Breast epithelium (tissue), 4 donors: ENCODE results near the gene NEGR1. TPM values are rescaled to one million over a fixed set of nuclear protein-coding genes. Genes with fewer than 3 reads are reported as not detected.

Experiments
- DNase-seq, 2 donors: peaks; one replicate each; pipeline ENCODE4 v3.0.0-alpha.2; 2019; ENCODE audit warnings: low spot score in 2 of 2
- H3K27ac ChIP-seq, 2 donors: fragments of 200-600 bp; sonication (generic) in 1 of 2; one replicate each; pipeline ENCODE4 v1.5.1; 2016 to 2019; ENCODE audit warnings: mild to moderate bottlenecking in 1 of 2
- H3K27me3 ChIP-seq, 2 donors: fragments of 200-600 bp; sonication (generic) in 1 of 2; one replicate each; pipeline versions ENCODE4 v1.5.1 to v1.6.0; 2017 to 2019; ENCODE audit warnings: control low read depth in 1 of 2, mild to moderate bottlenecking in 1 of 2
- H3K36me3 ChIP-seq: fragments of 200-600 bp; one replicate; pipeline ENCODE4 v1.5.1; 2019
- H3K4me1 ChIP-seq, 2 donors: fragments of 200-600 bp; sonication (generic); one replicate each; pipeline ENCODE4 v1.5.1; 2016 to 2019; ENCODE audit warnings: control low read depth in 1 of 2
- H3K4me3 ChIP-seq, 3 donors: fragments of 200-600 bp; sonication (generic); 1 replicate in 2 of 3; 2 replicates in 1 of 3; pipeline ENCODE4 v1.5.1; 2016 to 2019; ENCODE audit warnings: mild to moderate bottlenecking in 3 of 3, moderate library complexity in 2 of 3
- H3K9me3 ChIP-seq, 2 donors: fragments of 200-600 bp; sonication (generic) in 1 of 2; one replicate each; pipeline ENCODE4 v1.5.1; 2016 to 2019; ENCODE audit warnings: control low read depth in 1 of 2
- CTCF ChIP-seq, 3 donors: fragments of 450-650 bp; IDR thresholded peaks; one replicate each; pipeline ENCODE4 v1.5.1; 2016 to 2017; ENCODE audit warnings: antibody characterized with exemption in 3 of 3, mild to moderate bottlenecking in 3 of 3, moderate library complexity in 3 of 3
- POLR2A ChIP-seq: fragments of 450-650 bp; IDR thresholded peaks from one replicate; pipeline ENCODE4 v1.6.1; 2016; ENCODE audit warnings: antibody characterized with exemption, mild to moderate bottlenecking, moderate library complexity
- POLR2AphosphoS5 ChIP-seq, 3 donors: sonication (generic); formaldehyde crosslinking; IDR thresholded peaks; one replicate each; pipeline ENCODE4 v1.6.1; 2017; ENCODE audit warnings: antibody characterized with exemption in 3 of 3
- intact Hi-C: fragments of 100-400 bp; cut with DNase I; formaldehyde crosslinking; loops from one replicate; pipeline ENCODE4 v1.15.1; 2023; ENCODE audit warnings: low total_unique reads
- total RNA-seq, 3 donors: library from RNA; depleted of rRNA; stranded (reverse); fragments of >200 nt; gene quantifications; one replicate each; pipeline ENCODE4 v1.1.0, GENCODE V29; 2016

NEGR1 gene
- total RNA-seq, 3 donors from 2014 or later, result 5.6 to 33.3 (median 7.9) TPM

- Histone ChIP-seq H3K27ac (no peak overlapping the region), H3K4me1 (no peaks in the 10 kb centered on the region), H3K36me3 (no peaks in the 10 kb centered on the region), H3K9me3 (no peaks in the 10 kb centered on the region), H3K4me3 (no peak overlapping the region), H3K27me3 (no peaks in the 10 kb centered on the region)
- no peak for DNase-seq
- TF ChIP-seq POLR2AphosphoS5 (IDR thresholded peaks at IDR 0.05), result no peak
- TF ChIP-seq CTCF (IDR thresholded peaks at IDR 0.05), result no peak
- TF ChIP-seq POLR2A, result no peak
- intact Hi-C loops, result no loop called here
These were observed 458.5 kb downstream of the NEGR1 start for GRCh38 chr1:71823708-71824305.

- no peaks in the 10 kb centered on the region for H3K36me3 ChIP-seq
- DNase-seq, result no peak
- no peaks in the 10 kb centered on the region for H3K9me3 ChIP-seq
- no peak overlapping the region for H3K4me3 ChIP-seq
- H3K27me3 ChIP-seq, result no peaks in the 10 kb centered on the region
- no peaks in the 10 kb centered on the region for H3K4me1 ChIP-seq
- intact Hi-C loops, result no loop called here
- TF ChIP-seq POLR2A (no peak), POLR2AphosphoS5 (IDR thresholded peaks at IDR 0.05) (no peak), CTCF (IDR thresholded peaks at IDR 0.05) (no peak)
- no peak overlapping the region for H3K27ac ChIP-seq
These were observed 465.3 kb downstream of the NEGR1 start for GRCh38 chr1:71817028-71817427.

GRCh38 chr1:71809085-71809484 is 473.3 kb downstream of the NEGR1 start:
- intact Hi-C loops, result no loop called here
- no peak overlapping the region for H3K4me3 ChIP-seq
- no peaks in the 10 kb centered on the region for H3K36me3 ChIP-seq
- no peaks in the 10 kb centered on the region for H3K4me1 ChIP-seq
- no peaks in the 10 kb centered on the region for H3K27me3 ChIP-seq
- no peak for DNase-seq
- no peak overlapping the region for H3K27ac ChIP-seq
- H3K9me3 ChIP-seq, result no peaks in the 10 kb centered on the region
- TF ChIP-seq POLR2A, result no peak
- TF ChIP-seq POLR2AphosphoS5 (IDR thresholded peaks at IDR 0.05), result no peak
- TF ChIP-seq CTCF (IDR thresholded peaks at IDR 0.05), result no peak

- no peak for TF ChIP-seq POLR2A
- TF ChIP-seq CTCF (IDR thresholded peaks at IDR 0.05), result no peak
- TF ChIP-seq POLR2AphosphoS5 (IDR thresholded peaks at IDR 0.05), result no peak
- no peak overlapping the region for H3K27ac ChIP-seq
- DNase-seq, result no peak
These were observed 478.2 kb downstream of the NEGR1 start for GRCh38 chr1:71804140-71804539.

GRCh38 chr1:71796006-71796405 is 486.3 kb downstream of the NEGR1 start:
- no peaks in the 10 kb centered on the region for H3K36me3 ChIP-seq
- H3K27ac ChIP-seq, result no peak overlapping the region
- TF ChIP-seq POLR2A, result no peak
- no peak for DNase-seq
- H3K4me1 ChIP-seq, result no peaks in the 10 kb centered on the region
- no peaks in the 10 kb centered on the region for H3K9me3 ChIP-seq
- no peaks in the 10 kb centered on the region for H3K27me3 ChIP-seq
- H3K4me3 ChIP-seq, result no peak overlapping the region
- intact Hi-C loops, result no loop called here

More at GRCh38 chr1:71804140-71804539, 478.2 kb downstream of the NEGR1 start:
- Histone ChIP-seq H3K4me1 (no peaks in the 10 kb centered on the region), H3K36me3 (no peaks in the 10 kb centered on the region), H3K9me3 (no peaks in the 10 kb centered on the region), H3K4me3 (no peak overlapping the region), H3K27me3 (no peaks in the 10 kb centered on the region)
- intact Hi-C loops, result no loop called here

- intact Hi-C loops, result no loop called here
- Histone ChIP-seq H3K4me1 (no peaks in the 10 kb centered on the region), H3K27me3 (no peaks in the 10 kb centered on the region), H3K27ac (no peak overlapping the region), H3K4me3 (no peak overlapping the region), H3K36me3 (no peaks in the 10 kb centered on the region), H3K9me3 (no peaks in the 10 kb centered on the region)
- TF ChIP-seq POLR2A (no peak), CTCF (IDR thresholded peaks at IDR 0.05) (no peak), POLR2AphosphoS5 (IDR thresholded peaks at IDR 0.05) (no peak)
- no peak for DNase-seq
These were observed 490.1 kb downstream of the NEGR1 start for GRCh38 chr1:71792264-71792663.
